Measurements from ENCODE around the gene CCDC15.
A peak's percentile ranks its signal among the peaks of the same experiment; 100 is the strongest.

The CCDC15 gene, protein sequence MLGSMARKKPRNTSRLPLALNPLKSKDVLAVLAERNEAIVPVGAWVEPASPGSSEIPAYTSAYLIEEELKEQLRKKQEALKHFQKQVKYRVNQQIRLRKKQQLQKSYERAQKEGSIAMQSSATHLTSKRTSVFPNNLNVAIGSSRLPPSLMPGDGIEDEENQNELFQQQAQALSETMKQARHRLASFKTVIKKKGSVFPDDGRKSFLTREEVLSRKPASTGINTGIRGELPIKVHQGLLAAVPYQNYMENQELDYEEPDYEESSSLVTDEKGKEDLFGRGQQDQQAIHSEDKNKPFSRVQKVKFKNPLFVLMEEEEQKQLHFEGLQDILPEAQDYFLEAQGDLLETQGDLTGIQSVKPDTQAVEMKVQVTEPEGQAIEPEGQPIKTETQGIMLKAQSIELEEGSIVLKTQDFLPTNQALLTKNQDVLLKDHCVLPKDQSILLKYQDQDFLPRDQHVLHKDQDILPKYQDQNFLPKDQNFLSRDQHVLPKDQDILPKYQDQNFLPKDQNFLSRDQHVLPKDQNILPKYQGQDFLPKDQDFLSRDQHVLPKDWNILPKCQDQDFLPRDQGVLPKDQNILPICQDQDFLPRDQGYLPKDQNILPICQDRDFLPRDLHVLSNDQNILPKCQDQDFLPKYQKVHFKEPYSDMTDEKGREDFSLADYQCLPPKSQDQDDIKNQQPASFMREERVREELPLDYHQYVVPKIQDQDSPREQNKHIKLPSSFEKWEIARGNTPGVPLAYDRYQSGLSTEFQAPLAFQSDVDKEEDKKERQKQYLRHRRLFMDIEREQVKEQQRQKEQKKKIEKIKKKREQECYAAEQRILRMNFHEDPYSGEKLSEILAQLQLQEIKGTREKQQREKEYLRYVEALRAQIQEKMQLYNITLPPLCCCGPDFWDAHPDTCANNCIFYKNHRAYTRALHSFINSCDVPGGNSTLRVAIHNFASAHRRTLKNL

DNA sequence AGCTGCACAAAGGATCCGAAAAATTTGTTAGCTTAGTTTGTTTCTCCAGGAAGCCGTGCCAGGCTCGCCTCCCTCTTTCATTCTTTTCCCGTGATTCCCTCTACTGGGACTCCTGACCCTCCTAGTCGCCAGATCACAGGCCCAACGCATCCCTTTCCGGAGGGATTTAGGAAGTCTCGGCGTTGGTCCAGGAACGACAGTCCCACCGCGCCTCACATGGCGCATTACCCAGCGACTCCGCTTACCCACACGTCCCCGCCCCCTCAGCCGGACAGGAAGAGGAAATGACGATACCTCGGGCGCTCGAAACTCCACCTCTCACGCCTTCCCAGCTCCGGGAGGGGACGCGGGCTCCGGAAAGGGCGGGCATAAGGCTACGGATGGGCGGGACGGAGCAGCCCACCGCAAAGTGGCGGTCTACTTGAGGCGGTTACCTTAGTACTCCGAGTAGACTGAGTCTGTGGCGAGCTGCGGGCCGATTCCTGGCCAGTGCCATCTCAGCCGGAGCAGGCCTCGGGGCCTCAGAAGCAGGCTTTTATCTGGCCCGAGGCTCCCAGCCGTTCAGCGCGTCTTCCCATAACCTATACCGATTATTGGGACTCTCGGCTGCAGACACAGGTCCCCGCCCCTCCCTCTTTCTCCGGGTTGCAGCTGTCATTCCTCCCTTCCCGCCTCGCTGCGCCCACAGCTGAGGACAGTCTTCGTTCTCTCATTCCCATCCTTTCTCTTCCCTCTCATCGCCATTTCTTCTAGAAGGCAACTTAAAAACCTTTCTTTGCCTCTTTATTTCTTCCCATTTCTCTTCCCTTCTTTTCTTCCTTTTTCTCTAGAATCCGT lies at the start of gene CCDC15:
TSS of gene CCDC15 (plus strand) at position 450 of the 837 bp plus-strand sequence. CDS start 531 bp downstream, outside the sequence.
- H3K27me3 Mint-ChIP-seq = no peaks in the 10 kb centered on the region
- no peak within 1 kb of the TSS for H3K4me3 Mint-ChIP-seq
- H3K9me3 Mint-ChIP-seq = no peaks in the 10 kb centered on the region
- ATAC-seq = peak; percentile 100
- H3K36me3 Mint-ChIP-seq = no peaks in the 10 kb centered on the region
- H3K4me1 Mint-ChIP-seq = no peaks in the 10 kb centered on the region
- no peak within 1 kb of the TSS for H3K27ac Mint-ChIP-seq

DNA sequence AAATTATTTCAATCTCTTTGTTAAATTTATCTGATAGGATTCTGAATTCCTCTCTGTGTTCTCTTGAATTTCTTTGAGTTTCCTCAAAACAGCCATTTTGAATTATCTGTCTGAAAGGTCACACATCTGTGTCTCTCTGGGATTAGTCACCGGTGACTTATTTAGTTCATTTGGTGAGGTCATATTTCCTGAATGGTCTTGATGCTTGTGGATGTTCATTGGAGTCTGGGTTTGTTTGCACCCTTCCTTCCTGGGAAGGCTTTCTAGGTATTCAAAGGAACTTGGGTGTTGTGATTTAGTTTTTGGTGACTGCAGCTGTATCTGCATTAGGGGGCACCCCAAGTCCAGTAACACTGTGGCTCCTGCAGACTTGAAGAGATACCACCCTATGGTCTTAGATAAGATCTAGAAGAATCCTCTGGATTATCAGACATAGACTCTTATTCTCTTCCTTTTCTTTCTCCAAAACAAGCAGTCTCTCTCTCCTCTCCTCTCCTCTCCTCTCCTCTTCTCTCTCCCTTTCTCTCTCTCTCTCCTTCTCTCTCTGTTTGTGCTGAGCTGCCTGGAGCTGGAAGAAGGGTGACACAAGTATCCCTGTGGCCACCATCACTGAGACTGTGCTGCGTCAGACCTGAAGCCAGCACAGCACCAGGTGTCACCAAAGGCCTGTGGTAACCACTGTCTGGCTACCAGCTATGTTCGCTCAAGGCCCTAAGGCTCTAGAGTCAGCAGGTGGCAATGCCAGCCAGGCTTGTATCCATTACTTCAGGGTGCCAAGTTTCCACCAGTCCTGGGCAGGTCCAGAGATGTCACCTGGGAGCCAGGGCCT lies 38.2 kb upstream of the CCDC15 start:
- no peaks in the 10 kb centered on the region for H3K4me1 Mint-ChIP-seq
- peaks cover 6% of the 10 kb centered on the region for H3K9me3 Mint-ChIP-seq

DNA sequence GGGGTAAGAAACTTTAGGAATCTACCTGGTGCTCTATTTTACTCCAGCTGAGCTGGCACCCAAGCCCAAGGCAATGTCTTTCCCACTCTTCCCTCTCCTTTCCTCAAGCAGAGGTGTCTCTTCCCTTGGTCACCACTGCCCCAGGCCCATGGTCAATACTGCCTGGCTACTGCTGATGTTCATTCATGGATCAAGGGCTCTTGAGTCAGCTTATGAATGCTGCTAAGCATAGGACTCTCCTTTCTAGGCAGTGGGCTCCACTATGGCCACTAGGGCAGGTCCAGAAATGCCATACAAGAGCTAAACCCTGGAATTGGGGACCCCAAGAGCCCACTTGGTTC lies 37.7 kb upstream of the CCDC15 start:
- Mint-ChIP-seq H3K4me3 (no peak overlapping the region), H3K4me1 (no peaks in the 10 kb centered on the region), H3K27me3 (peaks cover 60% of the 10 kb centered on the region), H3K9me3 (peaks cover 6% of the 10 kb centered on the region), H3K27ac (no peak overlapping the region), H3K36me3 (no peaks in the 10 kb centered on the region)
- no peak for ATAC-seq

More for the DNA sequence above, 38.2 kb upstream of the CCDC15 start:
- H3K27ac Mint-ChIP-seq = no peak overlapping the region
- ATAC-seq = no peak
- H3K4me3 Mint-ChIP-seq = no peak overlapping the region
- peaks cover 61% of the 10 kb centered on the region for H3K27me3 Mint-ChIP-seq
- H3K36me3 Mint-ChIP-seq = no peaks in the 10 kb centered on the region

DNA sequence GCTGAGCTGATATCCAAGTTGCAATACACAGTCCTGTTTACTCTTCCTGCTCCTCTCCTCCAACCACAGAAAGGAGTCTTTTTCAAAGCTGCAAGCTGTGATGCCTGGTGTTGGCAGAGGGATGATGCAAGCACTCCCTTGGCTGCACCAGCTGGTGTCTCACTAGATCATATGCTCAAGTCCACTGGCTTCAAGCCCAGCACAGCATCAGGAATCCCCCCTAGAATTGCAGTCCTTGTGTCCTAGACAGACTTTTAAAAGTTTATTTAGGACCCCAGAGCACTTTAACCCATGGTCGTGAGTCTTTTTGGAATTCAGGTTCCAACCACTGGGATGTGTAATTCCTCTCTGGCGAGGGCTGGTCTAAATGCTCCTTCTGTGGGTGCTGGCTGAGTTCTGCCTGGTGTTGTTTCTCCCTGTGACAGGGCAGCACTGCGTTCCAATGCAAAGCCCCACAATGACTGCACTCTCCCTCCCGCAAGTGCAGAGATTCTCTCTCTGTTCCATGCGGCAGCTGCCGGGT lies 36.8 kb upstream of the CCDC15 start:
- Mint-ChIP-seq H3K9me3 (no peaks in the 10 kb centered on the region), H3K27ac (no peak overlapping the region), H3K4me3 (no peak overlapping the region), H3K4me1 (no peaks in the 10 kb centered on the region), H3K36me3 (no peaks in the 10 kb centered on the region), H3K27me3 (peaks cover 55% of the 10 kb centered on the region)
- no peak for ATAC-seq

DNA sequence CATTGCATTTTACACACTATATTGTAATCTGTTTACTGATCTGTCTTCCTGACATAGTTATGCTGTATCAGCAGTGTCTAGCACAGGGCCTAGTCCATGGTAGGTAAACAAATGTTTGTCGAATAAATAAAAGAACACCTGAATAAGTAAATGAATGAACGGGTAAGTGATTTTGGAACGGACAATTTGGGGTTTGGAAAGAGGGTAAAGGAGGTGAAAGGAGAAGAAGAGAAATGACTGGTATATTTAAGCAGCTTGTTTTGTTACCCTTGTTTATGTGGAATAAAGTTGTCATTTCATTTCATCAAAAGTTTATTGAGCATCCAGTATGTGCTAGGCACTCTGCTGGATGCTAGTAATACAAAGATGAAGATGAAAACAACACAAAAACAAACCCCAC lies 35.1 kb upstream of the CCDC15 start, which contains the start of gene HEPN1:
TSS of gene HEPN1 (plus strand) at position 301 of the 400 bp plus-strand sequence.
- Mint-ChIP-seq H3K9me3 (no peaks in the 10 kb centered on the region), H3K36me3 (no peaks in the 10 kb centered on the region), H3K27me3 (peaks cover 64% of the 10 kb centered on the region), H3K4me1 (no peaks in the 10 kb centered on the region), H3K4me3 (no peak within 1 kb of the TSS), H3K27ac (no peak within 1 kb of the TSS)
- ATAC-seq = no peak

DNA sequence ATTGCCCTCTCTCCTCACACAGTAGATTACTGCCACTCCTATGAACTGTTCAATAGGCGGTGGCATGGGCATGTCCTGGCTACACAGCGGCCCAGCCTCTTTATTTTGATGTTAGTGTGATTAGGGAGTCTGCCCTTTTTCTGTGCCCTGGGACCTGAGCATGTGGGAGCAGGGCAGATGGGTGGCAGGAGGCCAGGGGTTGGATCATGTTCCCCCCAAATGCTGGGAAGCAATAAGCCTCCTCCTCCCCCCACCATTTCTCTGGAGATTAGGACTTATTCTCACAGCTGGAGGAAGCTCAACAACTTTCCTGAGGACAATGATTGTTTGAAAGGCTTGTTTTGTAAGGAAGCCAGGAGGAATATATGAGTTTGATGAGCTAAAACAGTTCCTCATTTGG lies 34.1 kb upstream of the CCDC15 start:
- H3K4me3 Mint-ChIP-seq = no peak overlapping the region
- no peaks in the 10 kb centered on the region for H3K4me1 Mint-ChIP-seq
- no peak overlapping the region for H3K27ac Mint-ChIP-seq

DNA sequence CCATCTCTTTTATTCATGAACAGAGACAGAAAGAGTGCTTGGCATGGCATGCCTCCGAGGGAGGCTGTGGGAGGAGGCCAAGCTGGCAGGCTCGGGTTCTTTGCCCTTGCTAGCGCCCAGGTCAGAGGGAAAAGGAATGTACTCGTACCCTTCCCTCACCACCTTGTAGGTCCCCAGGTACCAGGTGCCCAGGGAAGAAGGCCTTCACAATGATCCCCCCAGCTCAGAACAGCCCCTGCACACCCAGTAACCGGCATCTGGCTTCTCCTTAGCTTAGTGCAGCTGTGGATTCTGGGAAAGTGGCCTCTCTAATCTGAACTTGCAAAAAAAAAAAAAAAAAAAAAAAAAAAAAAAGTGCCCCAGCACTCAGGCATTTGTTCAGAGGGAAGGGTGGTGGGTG lies 33.6 kb upstream of the CCDC15 start:
- Mint-ChIP-seq H3K36me3 (no peaks in the 10 kb centered on the region), H3K4me1 (no peaks in the 10 kb centered on the region), H3K27ac (no peak overlapping the region), H3K27me3 (peaks cover 62% of the 10 kb centered on the region), H3K9me3 (no peaks in the 10 kb centered on the region), H3K4me3 (no peak overlapping the region)
- no peak for ATAC-seq

More for the DNA sequence above, 34.1 kb upstream of the CCDC15 start:
- Mint-ChIP-seq H3K36me3 (no peaks in the 10 kb centered on the region), H3K9me3 (no peaks in the 10 kb centered on the region), H3K27me3 (peaks cover 64% of the 10 kb centered on the region)
- ATAC-seq = no peak

DNA sequence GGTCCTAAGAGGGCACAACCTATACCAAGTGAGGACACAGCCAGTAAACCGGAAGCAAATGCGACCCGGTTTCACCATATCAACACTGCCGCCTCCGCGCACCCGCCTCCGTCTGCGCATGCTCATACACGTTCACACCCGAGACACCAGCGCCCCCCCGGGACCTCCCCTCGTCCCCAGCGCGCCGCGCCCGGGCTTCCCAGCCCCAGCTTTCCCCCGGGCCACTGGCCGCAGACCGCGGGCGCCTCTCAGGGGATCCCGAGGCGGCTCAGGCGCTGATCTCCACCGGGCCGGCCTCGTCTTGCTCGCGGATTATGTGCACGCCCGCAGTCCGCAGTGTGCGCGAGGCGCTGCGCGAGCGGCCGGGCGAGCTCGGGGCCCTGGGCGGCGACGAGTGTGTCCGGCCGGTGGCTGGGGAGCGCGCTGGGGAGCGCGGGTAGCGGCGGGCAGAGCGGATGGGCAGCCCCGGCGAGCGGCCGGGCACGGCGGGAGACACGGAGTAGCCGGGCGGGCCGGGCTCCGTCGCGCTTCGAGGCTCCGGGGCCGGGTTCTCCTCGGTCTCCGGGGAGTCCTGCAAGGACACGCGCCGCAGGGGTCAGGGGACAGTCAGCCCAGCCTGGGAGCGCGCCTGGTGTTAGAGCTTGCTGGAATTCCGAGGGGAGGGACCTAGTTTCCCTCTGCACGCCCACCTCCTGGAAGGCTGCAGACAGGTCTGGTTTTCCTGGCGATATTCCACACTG lies 33.0 kb upstream of the CCDC15 start:
- Mint-ChIP-seq H3K36me3 (no peaks in the 10 kb centered on the region), H3K27me3 (peaks cover 55% of the 10 kb centered on the region), H3K27ac (no peak overlapping the region), H3K9me3 (no peaks in the 10 kb centered on the region), H3K4me3 (no peak overlapping the region), H3K4me1 (no peaks in the 10 kb centered on the region)
- peak; percentile 70 for ATAC-seq

DNA sequence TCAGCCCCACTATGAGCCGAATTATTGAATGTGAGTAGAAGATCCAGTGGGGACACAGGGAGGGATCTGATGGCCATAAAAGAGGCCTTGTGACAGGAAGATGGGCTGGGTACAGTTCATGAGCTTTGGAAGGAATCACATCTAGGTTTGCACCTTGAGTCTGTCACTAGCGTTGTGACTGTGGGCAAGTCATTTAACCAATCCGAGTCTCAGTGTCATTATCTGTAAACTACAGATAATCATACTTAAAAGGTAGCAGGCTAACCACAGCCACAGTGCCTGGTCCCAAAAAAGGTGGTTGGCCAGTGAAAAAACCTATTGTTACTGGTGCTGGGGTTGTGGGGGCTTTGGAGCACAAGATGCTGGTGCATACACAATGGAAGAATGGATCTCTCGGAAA lies 31.2 kb upstream of the CCDC15 start:
- H3K27ac Mint-ChIP-seq = no peak overlapping the region
- H3K36me3 Mint-ChIP-seq = no peaks in the 10 kb centered on the region
- peaks cover 37% of the 10 kb centered on the region for H3K27me3 Mint-ChIP-seq
- H3K9me3 Mint-ChIP-seq = no peaks in the 10 kb centered on the region
- no peaks in the 10 kb centered on the region for H3K4me1 Mint-ChIP-seq
- no peak overlapping the region for H3K4me3 Mint-ChIP-seq
- no peak for ATAC-seq

DNA sequence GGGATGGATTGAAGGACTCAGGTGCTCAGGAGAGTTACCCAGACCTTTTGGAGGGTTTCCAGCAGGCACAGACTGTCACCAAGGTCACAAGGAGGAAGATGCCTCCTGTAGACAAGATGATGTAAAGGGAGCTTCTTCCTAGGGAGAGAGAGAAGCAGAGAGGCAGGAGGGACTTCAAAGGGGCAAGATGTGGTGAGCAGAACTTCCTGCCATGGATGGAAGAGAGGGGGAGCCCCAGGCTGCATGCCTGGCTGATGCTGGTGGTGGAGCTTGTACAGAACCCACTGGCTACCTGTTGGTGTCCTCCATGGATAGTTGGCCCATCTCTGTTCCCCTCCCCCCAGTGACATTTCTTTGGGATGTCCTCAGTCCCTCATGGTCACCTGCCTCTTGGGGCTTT lies 30.7 kb upstream of the CCDC15 start:
- ATAC-seq = no peak
- Mint-ChIP-seq H3K4me3 (no peak overlapping the region), H3K27me3 (peaks cover 32% of the 10 kb centered on the region), H3K27ac (no peak overlapping the region), H3K36me3 (no peaks in the 10 kb centered on the region), H3K9me3 (no peaks in the 10 kb centered on the region), H3K4me1 (no peaks in the 10 kb centered on the region)

DNA sequence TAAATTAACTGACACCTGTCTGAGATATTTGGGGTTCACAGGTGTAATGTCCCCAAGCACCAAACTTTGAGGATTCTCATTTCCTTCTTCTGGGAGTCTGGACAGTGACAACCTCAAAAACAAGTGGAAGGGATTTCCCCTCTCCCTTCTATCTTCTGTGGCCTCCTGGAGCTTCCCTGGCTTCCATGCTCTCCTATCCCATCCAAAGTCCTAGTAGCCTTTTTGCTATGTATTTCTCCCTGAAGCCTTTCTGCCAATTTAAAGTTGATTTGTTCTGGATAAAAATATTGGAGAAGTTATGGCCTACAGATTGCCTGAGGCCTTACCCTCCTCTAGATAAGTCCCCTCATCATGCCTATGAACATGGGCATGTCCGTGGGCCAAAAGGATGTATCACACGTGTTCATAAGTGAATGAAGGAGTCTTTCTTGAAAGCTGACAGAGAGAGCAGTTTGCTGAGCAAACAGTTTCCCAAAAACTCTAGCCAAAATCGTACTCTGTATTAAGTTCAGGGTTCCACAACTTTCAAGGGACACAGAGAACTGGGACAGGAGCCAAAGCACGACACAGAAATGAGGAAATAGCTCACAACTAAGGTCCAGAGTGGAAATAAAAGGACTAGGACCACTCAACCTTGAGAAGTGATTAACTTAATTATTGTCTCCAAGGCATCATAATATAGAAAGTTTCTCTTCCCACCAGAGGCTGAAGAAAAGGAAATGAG lies 24.9 kb upstream of the CCDC15 start:
- H3K9me3 Mint-ChIP-seq = no peaks in the 10 kb centered on the region
- H3K4me1 Mint-ChIP-seq = peaks cover 5% of the 10 kb centered on the region
- no peak for ATAC-seq
- no peaks in the 10 kb centered on the region for H3K36me3 Mint-ChIP-seq
- H3K4me3 Mint-ChIP-seq = no peak overlapping the region
- H3K27ac Mint-ChIP-seq = no peak overlapping the region
- H3K27me3 Mint-ChIP-seq = no peaks in the 10 kb centered on the region

DNA sequence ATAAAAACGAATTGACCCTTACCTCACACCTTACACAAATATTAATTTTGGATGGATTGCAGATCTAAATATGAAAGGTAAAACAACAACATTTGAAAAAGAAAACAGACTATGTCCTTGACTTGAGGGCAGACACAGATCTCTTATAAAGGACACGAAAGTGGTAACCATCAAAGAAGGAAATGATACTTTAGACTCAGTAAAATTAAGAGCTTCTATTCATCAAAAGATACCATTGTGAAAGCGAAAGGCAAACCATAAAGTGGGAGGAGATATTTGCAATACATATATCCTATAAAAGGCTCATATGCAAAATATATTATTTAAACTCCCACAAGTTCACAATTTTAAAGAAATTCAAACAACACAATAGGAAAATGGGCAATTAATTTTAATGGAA lies 23.2 kb upstream of the CCDC15 start:
- Mint-ChIP-seq H3K27me3 (no peaks in the 10 kb centered on the region), H3K4me3 (no peak overlapping the region), H3K27ac (no peak overlapping the region), H3K36me3 (no peaks in the 10 kb centered on the region), H3K9me3 (no peaks in the 10 kb centered on the region), H3K4me1 (peaks cover 5% of the 10 kb centered on the region)
- peak; percentile 36 for ATAC-seq

All from stimulated activated memory B cell treated with anti-CD40 and anti-IgM and Interleukin-4, amounts not matched to agents 10 μg/mL and 1 μg/mL and 100 μg/mL, for 72 hours (primary cell).